Thymus (tissue), 11 donors: ENCODE results near the gene TIMM13. TPM values are rescaled to one million over a fixed set of nuclear protein-coding genes. Genes with fewer than 3 reads are reported as not detected.
"Not testable (repeated sequence)": the region's sequence is repeated elsewhere in the genome, so short reads cannot be mapped to it uniquely, and the experiment has no call there.

Experiments used
- DNase-seq, 9 donors: peaks; one replicate each; pipeline ENCODE4 v3.0.0-alpha.2; 2013; ENCODE audit warnings: low spot score in 9 of 9, low read depth in 6 of 9, missing footprints in 1 of 9
- H3K27ac ChIP-seq, 2 donors: one replicate each; pipeline ENCODE4 v1.5.1; 2013; ENCODE audit warnings: control low read depth in 1 of 2, low read depth in 1 of 2, low read length in 1 of 2, mild to moderate bottlenecking in 1 of 2, moderate library complexity in 1 of 2
- H3K27me3 ChIP-seq, 2 donors: one replicate each; pipeline ENCODE4 v1.5.1; 2013; ENCODE audit warnings: low read length in 1 of 2; ENCODE audit not compliant: control insufficient read depth in 2 of 2, insufficient read depth in 1 of 2
- H3K36me3 ChIP-seq, 2 donors: one replicate each; pipeline ENCODE4 v1.5.1; 2013; ENCODE audit warnings: low read length in 1 of 2, mild to moderate bottlenecking in 1 of 2, moderate library complexity in 1 of 2; ENCODE audit not compliant: control insufficient read depth in 2 of 2, insufficient read depth in 2 of 2
- H3K4me1 ChIP-seq, 2 donors: one replicate each; pipeline ENCODE4 v1.5.1; 2013; ENCODE audit warnings: low read length in 2 of 2; ENCODE audit not compliant: control insufficient read depth in 2 of 2, insufficient read depth in 2 of 2
- H3K4me3 ChIP-seq, 2 donors: one replicate each; pipeline ENCODE4 v1.5.1; 2013; ENCODE audit warnings: low read length in 2 of 2, control low read depth in 1 of 2, mild to moderate bottlenecking in 1 of 2
- H3K9me3 ChIP-seq, 2 donors: one replicate each; pipeline ENCODE4 v1.5.1; 2013; ENCODE audit warnings: low read length in 1 of 2, mild to moderate bottlenecking in 1 of 2; ENCODE audit not compliant: control insufficient read depth in 2 of 2, insufficient read depth in 1 of 2
- WGBS: extraction: QIAGEN DNeasy Blood & Tissue Kit; methylation state at CpG from one replicate; pipeline ENCODE4 v1.1.7; 2013; 5-methylcytosine and 5-hydroxymethylcytosine counted together
- polyA plus RNA-seq: library from polyadenylated mRNA; stranded (reverse); fragments of 200-250 nt; gene quantifications from one replicate; pipeline ENCODE4 v1.2.3, GENCODE V29; 2013
- total RNA-seq: library from RNA; stranded (reverse); fragments of 120-200 nt; gene quantifications from one replicate; pipeline ENCODE4 v1.2.4, GENCODE V29; 2013
- donor health status: healthy.

TIMM13 gene
- total and polyA plus RNA-seq, 2 donors, result 56.1 to 73.2 TPM

DNA sequence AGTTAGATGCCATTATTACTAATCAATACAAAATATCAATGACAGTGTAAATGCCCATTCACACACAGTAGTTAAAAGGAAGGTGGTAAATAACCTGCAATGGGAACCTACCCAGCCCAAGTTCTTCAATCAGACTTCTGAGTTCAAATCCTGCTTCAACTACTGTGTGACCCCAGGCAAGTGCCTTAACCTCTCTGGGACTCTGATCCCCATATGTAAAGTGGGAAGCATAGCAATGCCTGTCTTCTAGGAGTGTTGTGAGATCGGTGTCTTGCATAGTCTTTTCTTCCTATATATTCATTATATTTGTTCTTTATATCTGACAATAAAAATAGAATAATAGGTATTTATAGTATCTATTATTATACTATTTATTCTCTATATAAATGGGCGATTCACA is 6.9 kb downstream of the TIMM13 start:
- H3K27ac ChIP-seq, result no peak overlapping the region
- peaks cover 0 to 4% of the 10 kb centered on the region in 2 donors for H3K9me3 ChIP-seq
- no peaks in the 10 kb centered on the region for H3K27me3 ChIP-seq
- WGBS, result over 99% methylated on average over 2 of the region's 2 CpGs
- no peak for DNase-seq
- peaks cover 11 to 28% of the 10 kb centered on the region in 2 donors for H3K4me1 ChIP-seq
- H3K4me3 ChIP-seq, result no peak overlapping the region
- H3K36me3 ChIP-seq, result peaks cover 9 to 25% of the 10 kb centered on the region in 2 donors

GRCh38 chr19:2419754-2420153 is 7.6 kb downstream of the TIMM13 start:
- peaks cover 9 to 26% of the 10 kb centered on the region in 2 donors for H3K4me1 ChIP-seq
- H3K9me3 ChIP-seq, result peaks cover 0 to 4% of the 10 kb centered on the region in 2 donors
- DNase-seq, result no peak

DNA sequence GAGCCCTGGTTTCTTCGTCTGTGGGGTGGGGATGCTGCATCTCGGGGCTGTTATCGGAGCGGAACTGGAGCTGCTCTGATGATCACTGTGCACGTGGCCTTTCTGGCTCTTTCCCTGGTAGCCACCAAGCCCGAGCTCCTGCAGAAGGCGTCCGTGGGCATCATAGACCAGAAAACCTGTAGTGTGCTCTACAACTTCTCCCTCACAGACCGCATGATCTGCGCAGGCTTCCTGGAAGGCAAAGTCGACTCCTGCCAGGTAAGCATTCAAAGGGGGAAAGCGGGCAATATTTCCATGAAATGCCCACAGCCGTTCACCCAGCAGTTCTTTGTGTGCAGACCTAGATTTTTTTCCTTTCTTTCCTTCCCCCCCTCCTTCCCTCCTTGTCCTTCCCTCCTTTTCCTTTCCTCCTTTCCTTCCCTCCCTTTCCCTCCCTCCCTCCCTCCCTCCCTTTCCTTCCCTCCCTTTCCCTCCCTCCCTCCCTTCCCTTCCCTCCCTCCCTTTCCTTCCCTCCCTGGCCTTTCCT is 9.4 kb downstream of the TIMM13 start:
- WGBS, result 95% methylated on average over 13 of the region's 13 CpGs

More at GRCh38 chr19:2419754-2420153, 7.6 kb downstream of the TIMM13 start:
- H3K27ac ChIP-seq, result no peak overlapping the region
- peaks cover 7 to 25% of the 10 kb centered on the region in 2 donors for H3K36me3 ChIP-seq
- H3K4me3 ChIP-seq, result no peak overlapping the region
- no peaks in the 10 kb centered on the region for H3K27me3 ChIP-seq
- 95% methylated on average over 7 of the region's 7 CpGs for WGBS

DNA sequence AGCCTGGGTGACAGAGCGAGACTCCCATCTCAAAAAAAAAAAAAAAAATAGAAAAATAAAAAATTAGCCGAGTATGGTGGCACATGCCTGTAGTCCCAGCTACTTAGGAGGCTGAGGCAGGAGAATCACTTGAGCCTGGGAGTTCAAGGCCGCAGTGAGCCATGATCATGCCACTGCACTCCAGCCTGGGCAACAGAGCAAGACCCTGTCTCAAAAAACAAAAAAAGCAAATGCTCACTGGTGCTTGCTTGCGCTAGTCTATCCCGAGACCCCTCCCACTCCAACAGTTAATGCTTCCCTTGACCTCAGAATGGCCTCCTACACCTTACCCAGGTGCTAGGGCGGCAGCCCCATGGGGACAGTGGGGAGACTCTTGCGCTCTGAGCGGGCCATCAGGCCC is 9.9 kb downstream of the TIMM13 start:
- not testable (repeated sequence) for H3K4me3 ChIP-seq, H3K27me3 ChIP-seq, H3K9me3 ChIP-seq, H3K27ac ChIP-seq, H3K4me1 ChIP-seq, DNase-seq
- WGBS, result 97% methylated on average over 8 of the region's 8 CpGs
- H3K36me3 ChIP-seq, result peaks cover 4 to 20% of the 10 kb centered on the region in 2 donors

More for the DNA sequence above, 9.4 kb downstream of the TIMM13 start:
- H3K9me3 ChIP-seq, result peaks cover 0 to 4% of the 10 kb centered on the region in 2 donors
- H3K4me3 ChIP-seq, result no peak overlapping the region
- no peaks in the 10 kb centered on the region for H3K27me3 ChIP-seq
- peaks cover 3 to 13% of the 10 kb centered on the region in 2 donors for H3K4me1 ChIP-seq
- DNase-seq, result no peak
- peaks cover 4 to 20% of the 10 kb centered on the region in 2 donors for H3K36me3 ChIP-seq
- H3K27ac ChIP-seq, result no peak overlapping the region

- H3K36me3 ChIP-seq, result peaks cover 0 to 14% of the 10 kb centered on the region in 2 donors
- H3K4me1 ChIP-seq, result peaks cover 0 to under 1% of the 10 kb centered on the region in 2 donors
- WGBS, result 96% methylated on average over 19 of the region's 19 CpGs
- DNase-seq, result no peak
- H3K27ac ChIP-seq, result no peak overlapping the region
- H3K9me3 ChIP-seq, result peaks cover 0 to 4% of the 10 kb centered on the region in 2 donors
- no peaks in the 10 kb centered on the region for H3K27me3 ChIP-seq
- no peak overlapping the region for H3K4me3 ChIP-seq
Observed at GRCh38 chr19:2416321-2417097, 10.9 kb downstream of the TIMM13 start.

DNA sequence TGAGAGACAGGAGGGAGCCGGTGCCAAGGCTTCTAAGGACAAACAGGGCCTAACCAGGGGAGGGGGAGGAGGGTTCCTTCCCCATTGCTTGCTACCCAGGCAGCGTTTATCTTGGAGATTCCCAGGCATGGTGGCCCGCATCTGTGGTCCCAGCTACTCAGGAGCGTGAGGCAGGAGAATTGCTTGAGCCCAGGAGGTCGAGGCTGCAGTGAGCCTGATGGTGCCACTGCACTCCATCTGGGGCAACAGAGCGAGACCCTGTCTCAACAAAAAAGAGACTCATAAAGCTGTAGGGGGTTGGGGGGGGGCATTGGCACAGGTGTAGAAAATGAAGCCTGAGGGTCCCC is 11.4 kb downstream of the TIMM13 start:
- H3K36me3 ChIP-seq, result peaks cover 0 to 14% of the 10 kb centered on the region in 2 donors
- DNase-seq, result no peak
- WGBS, result 93% methylated on average over 6 of the region's 6 CpGs
- no peak overlapping the region for H3K4me3 ChIP-seq
- H3K9me3 ChIP-seq, result peaks cover 0 to 4% of the 10 kb centered on the region in 2 donors
- no peaks in the 10 kb centered on the region for H3K27me3 ChIP-seq
- H3K4me1 ChIP-seq, result no peaks in the 10 kb centered on the region
- no peak overlapping the region for H3K27ac ChIP-seq

DNA sequence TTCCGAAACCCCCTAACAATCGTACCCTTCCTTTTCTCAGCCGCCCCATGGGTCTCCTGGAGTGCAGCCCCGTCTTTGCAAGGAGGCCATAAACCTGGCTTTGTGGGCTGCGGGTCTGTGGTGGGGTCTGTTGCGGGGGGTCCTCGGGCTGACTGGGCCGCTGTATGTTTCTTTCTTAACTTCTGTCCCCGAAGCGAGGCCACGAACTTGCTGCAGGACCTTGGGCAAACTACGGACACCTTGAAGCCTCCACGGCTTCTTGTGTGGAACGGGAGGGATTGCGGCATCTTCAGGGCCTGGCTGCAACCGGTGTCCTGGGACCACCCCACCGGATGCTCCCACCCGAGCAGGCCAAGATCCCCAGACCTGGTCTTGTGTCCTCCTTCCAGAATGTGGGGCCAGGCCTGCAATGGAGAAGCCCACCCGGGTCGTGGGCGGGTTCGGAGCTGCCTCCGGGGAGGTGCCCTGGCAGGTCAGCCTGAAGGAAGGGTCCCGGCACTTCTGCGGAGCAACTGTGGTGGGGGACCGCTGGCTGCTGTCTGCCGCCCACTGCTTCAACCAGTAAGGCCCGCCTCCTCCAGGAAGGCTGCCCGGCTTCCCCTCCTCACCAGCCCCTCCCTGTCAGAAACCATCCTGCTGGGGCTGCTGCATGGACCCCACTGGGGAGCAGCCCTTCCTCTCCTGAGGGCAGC is 12.0 kb downstream of the TIMM13 start:
- H3K4me3 ChIP-seq, result no peak overlapping the region
- no peaks in the 10 kb centered on the region for H3K4me1 ChIP-seq
- WGBS, result 96% methylated on average over 29 of the region's 29 CpGs
- DNase-seq, result no peak
- peaks cover 0 to 4% of the 10 kb centered on the region in 2 donors for H3K9me3 ChIP-seq
- peaks cover 0 to 14% of the 10 kb centered on the region in 2 donors for H3K36me3 ChIP-seq
- no peak overlapping the region for H3K27ac ChIP-seq
- no peaks in the 10 kb centered on the region for H3K27me3 ChIP-seq

GRCh38 chr19:2413629-2414028 is 13.8 kb downstream of the TIMM13 start:
- WGBS, result 98% methylated on average over 16 of the region's 16 CpGs
- H3K27me3 ChIP-seq, result peaks cover 0 to 3% of the 10 kb centered on the region in 2 donors
- H3K9me3 ChIP-seq, result peaks cover 0 to 14% of the 10 kb centered on the region in 2 donors
- H3K4me3 ChIP-seq, result no peak overlapping the region
- no peak overlapping the region for H3K27ac ChIP-seq
- peaks cover 0 to 14% of the 10 kb centered on the region in 2 donors for H3K36me3 ChIP-seq
- no peaks in the 10 kb centered on the region for H3K4me1 ChIP-seq
- DNase-seq, result no peak

- whole genome bisulfite sequencing, result 94% methylated on average over 7 of the region's 7 CpGs
- no peak for DNase-seq
- Histone ChIP-seq H3K4me1 (no peaks in the 10 kb centered on the region), H3K4me3 (no peak overlapping the region), H3K27me3 (peaks cover 0 to 3% of the 10 kb centered on the region in 2 donors), H3K9me3 (peaks cover 0 to 14% of the 10 kb centered on the region in 2 donors), H3K27ac (no peak overlapping the region), H3K36me3 (peaks cover 0 to 14% of the 10 kb centered on the region in 2 donors)
Observed at GRCh38 chr19:2413159-2413558, 14.2 kb downstream of the TIMM13 start.
